NB4 (cell line): Measurements from ENCODE around the gene UFSP2.

Source experiments
- POLR2A ChIP-seq: IDR thresholded peaks from 2 replicates; pipeline ENCODE4 v1.6.1; 2011; ENCODE audit warnings: mild to moderate bottlenecking; ENCODE audit not compliant: insufficient read length; ENCODE audit errors: extremely low read depth
- TF ChIP-seq, protein P1 (sequence below): IDR thresholded peaks from one replicate; pipeline ENCODE4 v1.5.1; 2012; ENCODE audit warnings: low read depth, low read length
- TF ChIP-seq, protein P2 (sequence below): IDR thresholded peaks from 2 replicates; pipeline ENCODE4 v1.6.1; 2011; ENCODE audit warnings: low read depth, low read length

DNA sequence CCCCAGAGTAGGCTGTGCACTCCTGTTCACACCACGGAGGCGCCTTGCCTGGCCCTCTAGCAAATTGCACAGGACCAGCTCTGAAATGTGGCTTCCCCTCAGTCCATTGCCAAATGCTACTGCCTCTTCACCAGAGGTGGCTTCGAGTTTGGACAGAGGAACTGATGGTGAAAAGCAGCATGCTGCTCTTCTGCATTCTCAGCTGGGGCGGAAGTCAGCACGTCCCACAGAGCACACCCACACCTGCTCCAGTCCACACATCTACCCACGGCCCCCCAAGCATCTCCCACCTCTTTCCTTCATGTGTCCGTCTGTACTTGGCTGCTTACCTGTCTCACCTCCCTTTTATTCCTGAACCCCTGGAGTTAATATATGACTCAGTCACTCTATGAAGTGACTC lies 73.6 kb downstream of the UFSP2 start:
- TF ChIP-seq POLR2A: no peak
- TF ChIP-seq, protein P1, sequence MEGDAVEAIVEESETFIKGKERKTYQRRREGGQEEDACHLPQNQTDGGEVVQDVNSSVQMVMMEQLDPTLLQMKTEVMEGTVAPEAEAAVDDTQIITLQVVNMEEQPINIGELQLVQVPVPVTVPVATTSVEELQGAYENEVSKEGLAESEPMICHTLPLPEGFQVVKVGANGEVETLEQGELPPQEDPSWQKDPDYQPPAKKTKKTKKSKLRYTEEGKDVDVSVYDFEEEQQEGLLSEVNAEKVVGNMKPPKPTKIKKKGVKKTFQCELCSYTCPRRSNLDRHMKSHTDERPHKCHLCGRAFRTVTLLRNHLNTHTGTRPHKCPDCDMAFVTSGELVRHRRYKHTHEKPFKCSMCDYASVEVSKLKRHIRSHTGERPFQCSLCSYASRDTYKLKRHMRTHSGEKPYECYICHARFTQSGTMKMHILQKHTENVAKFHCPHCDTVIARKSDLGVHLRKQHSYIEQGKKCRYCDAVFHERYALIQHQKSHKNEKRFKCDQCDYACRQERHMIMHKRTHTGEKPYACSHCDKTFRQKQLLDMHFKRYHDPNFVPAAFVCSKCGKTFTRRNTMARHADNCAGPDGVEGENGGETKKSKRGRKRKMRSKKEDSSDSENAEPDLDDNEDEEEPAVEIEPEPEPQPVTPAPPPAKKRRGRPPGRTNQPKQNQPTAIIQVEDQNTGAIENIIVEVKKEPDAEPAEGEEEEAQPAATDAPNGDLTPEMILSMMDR: no peak
- TF ChIP-seq, protein P2, sequence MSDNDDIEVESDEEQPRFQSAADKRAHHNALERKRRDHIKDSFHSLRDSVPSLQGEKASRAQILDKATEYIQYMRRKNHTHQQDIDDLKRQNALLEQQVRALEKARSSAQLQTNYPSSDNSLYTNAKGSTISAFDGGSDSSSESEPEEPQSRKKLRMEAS: no peak
